HCT116 (cell line): Measurements from ENCODE around the gene LRRC74B. TPM values are rescaled to one million over a fixed set of nuclear protein-coding genes. Genes with fewer than 3 reads are reported as not detected.

Experiments used
- ATAC-seq: fragments of 200-7000 bp; cut with Tn5 transposase; 2 replicates; pipeline ENCODE4 v1.9.1; 2020; ENCODE audit warnings: mild to moderate bottlenecking, moderate library complexity
- BruUV-seq: library from RNA; stranded (reverse); fragments of 400-500 nt; replicated peaks from 2 replicates; lab custom pipeline; 2021; lab: Mats Ljungman, UMichigan
- CTCF ChIA-PET: fragments of 300-600 bp; sonication (Branson Sonifier 250); formaldehyde crosslinking; loops from one replicate; lab custom pipeline; 2021; ENCODE audit warnings: antibody characterized with exemption; lab: Charles Lee
- POLR2A ChIA-PET: fragments of 300-600, 350-600 bp; sonication (Branson Sonifier 250); formaldehyde crosslinking; loops from one replicate; lab custom pipeline; 2021; ENCODE audit warnings: antibody characterized with exemption; lab: Charles Lee
- RAD21 ChIA-PET, 2 experiments: fragments of 300-600 bp; sonication (Branson Sonifier 250); formaldehyde crosslinking; loops; one replicate each; lab custom pipeline; 2023; ENCODE audit warnings: low total read pairs in 2 of 2; ENCODE audit not compliant: uncharacterized antibody in 2 of 2, unreplicated experiment in 2 of 2, low non-redundant PET in 1 of 2; lab: Charles Lee
- DNase-seq: peaks from one replicate; pipeline ENCODE4 v3.0.0-alpha.2; 2010; ENCODE audit warnings: low read depth, low spot score
- H2AFZ ChIP-seq: fragments of 200-600 bp; shearing (Covaris generic), sonication (generic); 2 replicates; pipeline ENCODE4 v1.6.1; 2017; ENCODE audit warnings: low read depth, mixed run types, mixed read lengths, antibody characterized with exemption, low read length; ENCODE audit not compliant: poor library complexity, severe bottlenecking
- H3K27ac ChIP-seq: 2 replicates; pipeline ENCODE4 v1.5.1; 2012; ENCODE audit warnings: low read depth, low read length
- H3K27me3 ChIP-seq: fragments of 200-600 bp; sonication (generic); 2 replicates; pipeline ENCODE4 v1.6.1; 2016; ENCODE audit warnings: mixed run types, low read length, mixed read lengths; ENCODE audit not compliant: insufficient read depth
- H3K36me3 ChIP-seq, 2 experiments: fragments of 200-500 bp in 1 of 2; fragments of 200-600 bp in 1 of 2; sonication (Bioruptor generic) in 1 of 2; sonication (generic) in 1 of 2; 2 replicates each; pipeline versions ENCODE4 v1.5.1 to v1.6.1; 2014 to 2016; ENCODE audit warnings: low read length in 2 of 2, inconsistent platforms in 1 of 2, mixed read lengths in 1 of 2, mixed run types in 1 of 2; ENCODE audit not compliant: insufficient read depth in 2 of 2, control insufficient read depth in 1 of 2
- H3K4me1 ChIP-seq, 2 experiments: fragments of 200-600 bp in 1 of 2; sonication (generic) in 1 of 2; 2 replicates each; pipeline versions ENCODE4 v1.5.1 to v1.6.1; 2012 to 2017; ENCODE audit warnings: low read length in 2 of 2, inconsistent platforms in 1 of 2, mild to moderate bottlenecking in 1 of 2, mixed read lengths in 1 of 2, mixed run types in 1 of 2, moderate library complexity in 1 of 2; ENCODE audit not compliant: insufficient read depth in 2 of 2, control insufficient read depth in 1 of 2
- H3K4me2 ChIP-seq: fragments of 200-600 bp; sonication (generic); 2 replicates; pipeline ENCODE4 v1.6.1; 2017; ENCODE audit warnings: mixed run types, low read length, mixed read lengths
- H3K4me3 ChIP-seq, 2 experiments: fragments of 200-600 bp in 1 of 2; sonication (generic) in 1 of 2; replicated peaks in 1 of 2; 2 replicates each; pipeline ENCODE4 v1.5.1; 2011 to 2016; ENCODE audit warnings: low read length in 2 of 2, control low read depth in 1 of 2, low read depth in 1 of 2, mild to moderate bottlenecking in 1 of 2, mixed read lengths in 1 of 2, mixed run types in 1 of 2
- H3K79me2 ChIP-seq: fragments of 200-600 bp; sonication (generic); 2 replicates; pipeline ENCODE4 v1.6.1; 2017; ENCODE audit warnings: mild to moderate bottlenecking, mixed run types, low read length, moderate library complexity, mixed read lengths; ENCODE audit not compliant: insufficient read depth
- H3K9ac ChIP-seq: fragments of 200-600 bp; sonication (generic); 2 replicates; pipeline ENCODE4 v1.6.1; 2016; ENCODE audit warnings: low read length, mixed read lengths
- H3K9me2 ChIP-seq: fragments of 200-600 bp; sonication (generic), shearing (Covaris generic); 2 replicates; pipeline ENCODE4 v1.6.1; 2017; ENCODE audit warnings: mixed run types, mild to moderate bottlenecking, moderate library complexity; ENCODE audit not compliant: insufficient read depth
- H3K9me3 ChIP-seq, 2 experiments: fragments of 200-500 bp in 1 of 2; fragments of 200-600 bp in 1 of 2; sonication (Bioruptor generic) in 1 of 2; sonication (generic) in 1 of 2; 2 replicates each; pipeline ENCODE4 v1.6.1; 2014 to 2017; ENCODE audit warnings: low read length in 2 of 2, mixed read lengths in 2 of 2, inconsistent platforms in 1 of 2, low read depth in 1 of 2, mild to moderate bottlenecking in 1 of 2, mixed run types in 1 of 2, moderate library complexity in 1 of 2; ENCODE audit not compliant: control insufficient read depth in 1 of 2, insufficient read depth in 1 of 2
- H4K20me1 ChIP-seq: fragments of 200-600 bp; sonication (generic), shearing (Covaris generic); 2 replicates; pipeline ENCODE4 v1.6.1; 2017; ENCODE audit warnings: mixed run types, mild to moderate bottlenecking, moderate library complexity; ENCODE audit not compliant: insufficient read depth
- CBX3 ChIP-seq: IDR thresholded peaks from 2 replicates; pipeline ENCODE4 v1.6.1; 2012; ENCODE audit warnings: low read depth
- CEBPB ChIP-seq: IDR thresholded peaks from 2 replicates; pipeline ENCODE4 v1.6.1; 2012; ENCODE audit warnings: low read depth
- EGR1 ChIP-seq: IDR thresholded peaks from 2 replicates; pipeline ENCODE4 v1.6.1; 2012; ENCODE audit warnings: low read depth
- ELF1 ChIP-seq: IDR thresholded peaks from 2 replicates; pipeline ENCODE4 v1.6.1; 2012; ENCODE audit warnings: low read depth, borderline replicate concordance
- EZH2 ChIP-seq: fragments of 200-600 bp; sonication (generic); IDR thresholded peaks from 2 replicates; pipeline ENCODE4 v1.6.1; 2017; ENCODE audit warnings: antibody characterized with exemption, mixed run types
- FOSL1 ChIP-seq: IDR thresholded peaks from 2 replicates; pipeline ENCODE4 v1.6.1; 2012; ENCODE audit warnings: low read depth
- JUND ChIP-seq: IDR thresholded peaks from 2 replicates; pipeline ENCODE4 v1.6.1; 2012
- POLR2AphosphoS5 ChIP-seq: IDR thresholded peaks from 2 replicates; pipeline ENCODE4 v1.6.1; 2011; ENCODE audit warnings: mild to moderate bottlenecking, low read depth, low read length, moderate library complexity
- RAD21 ChIP-seq: IDR thresholded peaks from 2 replicates; pipeline ENCODE4 v1.6.1; 2012; ENCODE audit warnings: low read depth, mild to moderate bottlenecking
- SP1 ChIP-seq: IDR thresholded peaks from 2 replicates; pipeline ENCODE4 v1.6.1; 2012; ENCODE audit warnings: low read depth
- TCF7L2 ChIP-seq: IDR thresholded peaks from 2 replicates; pipeline ENCODE4 v1.7.0; 2011; ENCODE audit warnings: borderline replicate concordance, inconsistent platforms; ENCODE audit not compliant: insufficient read depth, insufficient read length; ENCODE audit errors: extremely low read depth
- YY1 ChIP-seq: IDR thresholded peaks from 2 replicates; pipeline ENCODE4 v1.6.1; 2011; ENCODE audit warnings: low read length, low read depth, moderate library complexity, mild to moderate bottlenecking; ENCODE audit not compliant: insufficient replicate concordance; ENCODE audit errors: extremely low read depth
- ZFX ChIP-seq: fragments of 450-650 bp; IDR thresholded peaks from 2 replicates; pipeline ENCODE4 v1.6.1; 2017
- intact Hi-C: fragments of 100-400 bp; cut with micrococcal nuclease; formaldehyde crosslinking; loops from 2 replicates; pipeline ENCODE4 v1.10.0; 2022
- total RNA-seq: library from RNA; stranded (reverse); gene quantifications from one replicate; pipeline ENCODE4 v1.2.1, GENCODE V29; 2021; ENCODE audit not compliant: unreplicated experiment
- TF ChIP-seq, protein P1 (sequence below): IDR thresholded peaks from 2 replicates; pipeline ENCODE4 v1.6.1; 2012
- TF ChIP-seq, protein P2 (sequence below): IDR thresholded peaks from 2 replicates; pipeline ENCODE4 v1.6.1; 2012

Gene LRRC74B
- total RNA-seq, 1 experiment from 2014 or later, result not detected

DNA sequence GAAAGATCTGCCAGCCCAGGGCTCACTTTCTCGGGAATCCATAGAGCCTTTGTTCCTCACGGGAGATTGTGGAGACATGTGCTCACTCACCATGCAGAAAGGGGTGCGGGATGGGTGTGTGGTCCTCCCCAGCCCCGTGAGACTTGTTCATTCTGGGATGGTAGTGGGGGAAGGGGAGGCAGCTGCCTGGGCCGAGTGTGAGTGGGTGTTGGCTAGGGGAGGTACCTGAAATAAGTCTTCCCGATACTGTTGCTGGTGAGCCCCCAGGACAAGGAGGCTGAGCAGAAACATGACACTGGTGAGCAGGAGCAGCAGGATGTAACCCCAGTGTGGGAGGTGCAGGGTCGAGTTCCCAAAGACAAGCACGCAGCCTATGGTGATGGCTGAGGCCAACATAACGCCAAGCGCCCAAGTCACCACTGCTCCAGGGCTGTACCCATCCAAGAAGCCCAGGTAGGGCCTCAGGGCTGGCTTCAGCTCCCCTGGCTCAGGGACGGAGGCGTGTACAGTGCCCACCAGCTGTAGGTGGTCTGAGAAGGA is 16.2 kb upstream of the LRRC74B start:
- Histone ChIP-seq H3K79me2 (no peaks in the 10 kb centered on the region), H3K36me3 (no peaks in the 10 kb centered on the region), H3K9ac (no peak overlapping the region), H4K20me1 (no peaks in the 10 kb centered on the region), H3K4me1 (no peaks in the 10 kb centered on the region), H3K27me3 (no peaks in the 10 kb centered on the region)
- intact Hi-C loops, result no loop called here
- no peak for ATAC-seq
- no peak for DNase-seq
- no peak for TF ChIP-seq JUND
- TF ChIP-seq RAD21, result no peak
- TF ChIP-seq ELF1, result no peak
- TF ChIP-seq CEBPB, result no peak
- TF ChIP-seq EZH2, result no peak
- TF ChIP-seq ZFX, result no peak
- TF ChIP-seq, all 23 proteins: peak for 0
- no TSS peak for BruUV-seq
- Histone ChIP-seq H3K4me2 (no peak overlapping the region), H3K9me2 (no peaks in the 10 kb centered on the region), H3K4me3 (no peak overlapping the region), H3K27ac (no peak overlapping the region), H2AFZ (no peak overlapping the region), H3K9me3 (no peaks in the 10 kb centered on the region)
- POLR2A ChIA-PET, result no interaction called here
- CTCF ChIA-PET, result no interaction called here
- RAD21 ChIA-PET, result no interaction called here

DNA sequence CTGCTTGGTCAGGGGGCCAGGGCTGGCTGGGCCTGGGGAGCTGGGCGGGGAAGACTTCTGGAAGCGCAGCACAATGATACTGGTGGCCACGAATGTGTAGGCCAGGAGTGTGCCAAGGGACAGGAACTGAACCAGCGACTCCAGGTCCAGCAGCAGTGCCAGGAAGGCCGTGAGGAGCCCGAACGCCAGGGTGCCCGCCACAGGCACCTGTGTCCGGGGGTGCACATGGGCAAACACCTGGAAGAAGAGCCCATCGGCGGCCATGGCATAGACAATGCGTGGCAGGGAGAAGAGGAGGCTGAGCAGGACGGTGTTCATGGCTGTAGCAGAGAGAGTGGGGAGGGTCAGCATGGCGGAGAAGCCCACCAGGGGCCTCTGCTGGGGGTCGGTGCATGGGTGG is 15.7 kb upstream of the LRRC74B start:
- ATAC-seq, result no peak

More for the DNA sequence above, 15.7 kb upstream of the LRRC74B start:
- Histone ChIP-seq H3K4me1 (no peaks in the 10 kb centered on the region), H3K27ac (no peak overlapping the region), H3K9me3 (no peaks in the 10 kb centered on the region), H3K9me2 (no peaks in the 10 kb centered on the region), H3K9ac (no peak overlapping the region), H4K20me1 (no peaks in the 10 kb centered on the region), H3K36me3 (no peaks in the 10 kb centered on the region), H3K4me3 (no peak overlapping the region), H3K27me3 (no peaks in the 10 kb centered on the region), H3K79me2 (no peaks in the 10 kb centered on the region), H3K4me2 (no peak overlapping the region), H2AFZ (no peak overlapping the region)
- ChIA-PET RAD21 (no interaction called here), CTCF (no interaction called here), POLR2A (no interaction called here)
- intact Hi-C loops, result no loop called here
- DNase-seq, result no peak
- BruUV-seq, result no TSS peak
- TF ChIP-seq EGR1, result no peak
- no peak for TF ChIP-seq EZH2
- no peak for TF ChIP-seq RAD21
- TF ChIP-seq, protein P1, sequence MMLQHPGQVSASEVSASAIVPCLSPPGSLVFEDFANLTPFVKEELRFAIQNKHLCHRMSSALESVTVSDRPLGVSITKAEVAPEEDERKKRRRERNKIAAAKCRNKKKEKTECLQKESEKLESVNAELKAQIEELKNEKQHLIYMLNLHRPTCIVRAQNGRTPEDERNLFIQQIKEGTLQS, result no peak
- no peak for TF ChIP-seq CBX3
- no peak for TF ChIP-seq TCF7L2
- no peak for TF ChIP-seq SP1
- TF ChIP-seq YY1, result no peak
- TF ChIP-seq, protein P2, sequence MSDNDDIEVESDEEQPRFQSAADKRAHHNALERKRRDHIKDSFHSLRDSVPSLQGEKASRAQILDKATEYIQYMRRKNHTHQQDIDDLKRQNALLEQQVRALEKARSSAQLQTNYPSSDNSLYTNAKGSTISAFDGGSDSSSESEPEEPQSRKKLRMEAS, result no peak
- TF ChIP-seq ZFX, result no peak
- no peak for TF ChIP-seq FOSL1
- no peak for TF ChIP-seq ELF1
- no peak for TF ChIP-seq POLR2AphosphoS5
